ENCODE measurements around the gene HOATZ.

Gene HOATZ

DNA sequence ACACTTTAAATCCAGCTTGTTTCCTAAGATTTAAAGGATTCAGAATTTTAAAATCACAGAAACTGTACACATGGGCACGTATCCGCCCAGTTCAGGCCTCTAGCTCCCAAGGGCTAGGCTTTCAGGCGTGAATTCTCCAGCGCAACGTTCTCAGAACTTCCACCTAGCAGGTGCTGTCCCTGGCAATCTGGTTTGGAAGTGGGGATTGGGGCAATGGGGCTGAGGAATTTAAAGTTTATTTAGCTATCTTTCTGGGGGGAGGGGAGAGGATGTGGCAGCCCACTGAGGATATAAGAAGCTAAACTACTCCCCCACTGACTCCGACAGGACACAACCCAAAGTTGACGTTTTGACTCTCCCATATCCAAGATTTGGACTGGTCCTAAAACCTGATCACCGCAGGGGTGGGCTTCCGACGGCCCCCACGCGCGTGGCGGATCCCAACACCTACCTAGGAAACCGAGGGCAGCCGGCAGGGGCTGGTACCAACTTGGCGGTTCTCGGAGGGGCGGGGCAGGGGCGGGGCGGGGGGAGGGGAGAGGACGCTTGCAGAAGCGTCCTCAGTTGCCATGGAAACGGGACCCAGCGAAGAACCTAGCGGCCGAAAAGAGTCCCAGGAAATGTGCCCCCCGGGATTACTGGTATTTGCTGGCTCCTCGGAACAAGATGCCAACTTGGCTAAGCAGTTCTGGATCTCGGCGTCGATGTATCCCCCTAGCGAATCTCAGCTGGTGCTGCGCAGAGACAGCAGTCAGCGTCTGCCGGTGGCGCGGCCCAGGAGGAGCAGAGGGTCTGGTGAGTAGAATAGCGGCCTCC is at the start of gene HOATZ:
Gene HOATZ (plus strand): TSS at position 563 of the 816 bp plus-strand sequence. CDS start 7 bp downstream, at position 570.
- TF ChIP-seq, protein P1, sequence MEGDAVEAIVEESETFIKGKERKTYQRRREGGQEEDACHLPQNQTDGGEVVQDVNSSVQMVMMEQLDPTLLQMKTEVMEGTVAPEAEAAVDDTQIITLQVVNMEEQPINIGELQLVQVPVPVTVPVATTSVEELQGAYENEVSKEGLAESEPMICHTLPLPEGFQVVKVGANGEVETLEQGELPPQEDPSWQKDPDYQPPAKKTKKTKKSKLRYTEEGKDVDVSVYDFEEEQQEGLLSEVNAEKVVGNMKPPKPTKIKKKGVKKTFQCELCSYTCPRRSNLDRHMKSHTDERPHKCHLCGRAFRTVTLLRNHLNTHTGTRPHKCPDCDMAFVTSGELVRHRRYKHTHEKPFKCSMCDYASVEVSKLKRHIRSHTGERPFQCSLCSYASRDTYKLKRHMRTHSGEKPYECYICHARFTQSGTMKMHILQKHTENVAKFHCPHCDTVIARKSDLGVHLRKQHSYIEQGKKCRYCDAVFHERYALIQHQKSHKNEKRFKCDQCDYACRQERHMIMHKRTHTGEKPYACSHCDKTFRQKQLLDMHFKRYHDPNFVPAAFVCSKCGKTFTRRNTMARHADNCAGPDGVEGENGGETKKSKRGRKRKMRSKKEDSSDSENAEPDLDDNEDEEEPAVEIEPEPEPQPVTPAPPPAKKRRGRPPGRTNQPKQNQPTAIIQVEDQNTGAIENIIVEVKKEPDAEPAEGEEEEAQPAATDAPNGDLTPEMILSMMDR (conservative IDR thresholded peaks at IDR 0.05; ENCODE audit: low read length) = peak; percentile 26
- no peak for DNase-seq (ENCODE audit: low read depth)
- peak within 1 kb of the TSS; percentile 28 for H3K4me3 ChIP-seq (ENCODE audit: low read length)

DNA sequence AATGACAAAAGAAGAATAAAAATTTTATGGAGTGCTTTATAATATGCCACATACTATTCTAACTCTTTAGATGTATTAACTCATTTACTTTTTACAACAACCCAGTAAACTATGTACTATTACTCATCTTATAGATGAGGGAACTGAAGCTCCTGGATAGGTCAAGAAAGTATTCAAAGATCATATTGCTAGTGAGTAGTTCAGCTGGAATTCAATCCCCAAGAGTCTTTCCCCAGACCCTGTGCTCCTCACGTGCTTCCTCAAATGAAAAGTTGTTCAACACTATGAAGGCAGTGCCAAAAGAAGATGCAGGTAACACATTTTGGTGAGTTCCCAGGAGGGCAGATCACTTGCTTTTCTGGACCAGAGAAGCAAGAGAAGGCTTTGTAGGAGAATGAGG is 49.2 kb upstream of the HOATZ start:
- TF ChIP-seq, protein P1 (conservative IDR thresholded peaks at IDR 0.05; ENCODE audit: low read length) = no peak
- DNase-seq (ENCODE audit: low read depth) = peak; percentile 67

DNA sequence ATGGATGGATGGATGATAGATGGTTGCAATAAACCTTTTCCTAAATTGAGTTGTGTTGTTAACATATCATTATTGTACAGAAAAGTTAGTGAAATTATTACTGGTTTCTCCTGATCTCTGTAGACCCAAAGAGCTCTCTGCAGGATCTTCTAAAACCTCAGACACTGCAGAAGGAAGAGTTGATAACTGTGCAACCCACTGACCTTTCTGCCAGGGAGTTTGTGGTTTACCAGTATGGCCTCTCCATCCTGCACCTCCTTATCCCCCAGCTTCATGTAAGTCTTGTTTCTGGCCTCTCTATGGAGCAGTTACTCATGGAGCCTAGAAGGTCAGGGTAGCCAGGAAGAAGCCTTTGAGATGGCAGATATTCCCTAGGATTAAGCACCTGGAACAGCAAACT is 48.0 kb upstream of the HOATZ start:
- H3K4me3 ChIP-seq (ENCODE audit: low read length) = no peak overlapping the region
- TF ChIP-seq, protein P1 (conservative IDR thresholded peaks at IDR 0.05; ENCODE audit: low read length) = no peak
- no peak for DNase-seq (ENCODE audit: low read depth)

More for the DNA sequence above, 49.2 kb upstream of the HOATZ start:
- no peak overlapping the region for H3K4me3 ChIP-seq (ENCODE audit: low read length)

DNA sequence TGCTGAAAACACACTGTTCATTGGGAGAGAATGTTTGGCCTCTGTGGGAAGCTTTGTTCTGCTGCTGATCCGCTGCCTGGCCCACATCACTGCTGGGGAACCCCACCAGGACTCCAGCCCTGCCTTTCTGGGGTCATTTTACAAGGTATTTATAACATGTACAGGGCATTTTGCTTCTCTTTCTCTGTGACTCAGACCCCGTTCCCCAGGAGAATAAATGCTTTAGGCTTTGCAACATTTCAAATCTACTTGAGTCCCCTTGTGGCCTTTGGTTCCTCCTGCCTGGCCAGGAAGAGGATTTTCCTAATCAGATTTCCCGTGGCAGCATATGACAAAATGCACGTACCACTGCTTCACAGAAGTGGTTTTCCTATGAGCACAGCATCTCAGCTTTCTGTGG is 45.4 kb upstream of the HOATZ start:
- peak; percentile 21 for DNase-seq (ENCODE audit: low read depth)
- TF ChIP-seq, protein P1 (conservative IDR thresholded peaks at IDR 0.05; ENCODE audit: low read length) = no peak
- no peak overlapping the region for H3K4me3 ChIP-seq (ENCODE audit: low read length)

DNA sequence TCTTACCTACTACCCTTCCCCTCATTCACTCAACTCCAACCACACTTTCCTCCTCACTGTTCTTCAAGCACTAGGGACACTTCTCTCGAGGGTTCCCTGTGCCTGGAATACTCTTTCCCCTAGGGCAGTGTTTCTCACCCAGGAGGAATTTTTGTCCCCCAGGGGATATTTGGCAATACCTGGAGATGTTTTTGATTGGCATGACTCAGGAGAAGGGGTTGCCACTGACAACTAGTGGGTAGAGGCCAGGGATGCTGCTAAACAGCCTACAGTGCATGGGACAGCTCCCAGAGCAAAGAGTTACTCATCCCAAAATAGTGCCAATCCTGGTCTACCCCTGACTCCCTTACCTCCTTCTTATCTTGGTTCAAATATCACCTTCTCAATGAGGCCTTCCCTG is 42.4 kb upstream of the HOATZ start:
- TF ChIP-seq, protein P1 (conservative IDR thresholded peaks at IDR 0.05; ENCODE audit: low read length) = no peak
- no peak overlapping the region for H3K4me3 ChIP-seq (ENCODE audit: low read length)
- no peak for DNase-seq (ENCODE audit: low read depth)

DNA sequence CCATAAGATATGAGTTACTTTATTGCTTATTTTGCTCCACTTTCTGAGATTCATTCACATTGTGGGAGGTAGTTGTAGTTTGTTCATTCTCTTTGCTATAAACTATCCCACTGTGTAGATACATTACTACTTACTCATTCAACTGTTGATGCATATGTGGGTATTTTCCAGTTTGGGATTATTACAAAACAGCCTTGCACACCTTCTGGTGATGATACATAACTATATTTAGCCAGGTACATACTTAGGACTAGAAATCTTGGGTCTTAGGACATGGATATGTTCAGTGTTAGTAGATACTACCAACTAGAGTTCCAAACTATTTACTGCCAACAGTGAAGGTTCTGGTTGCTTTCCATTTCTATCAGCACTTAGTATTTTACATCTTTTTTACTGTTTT is 40.1 kb upstream of the HOATZ start:
- DNase-seq (ENCODE audit: low read depth) = no peak
- H3K4me3 ChIP-seq (ENCODE audit: low read length) = no peak overlapping the region
- TF ChIP-seq, protein P1 (conservative IDR thresholded peaks at IDR 0.05; ENCODE audit: low read length) = no peak

DNA sequence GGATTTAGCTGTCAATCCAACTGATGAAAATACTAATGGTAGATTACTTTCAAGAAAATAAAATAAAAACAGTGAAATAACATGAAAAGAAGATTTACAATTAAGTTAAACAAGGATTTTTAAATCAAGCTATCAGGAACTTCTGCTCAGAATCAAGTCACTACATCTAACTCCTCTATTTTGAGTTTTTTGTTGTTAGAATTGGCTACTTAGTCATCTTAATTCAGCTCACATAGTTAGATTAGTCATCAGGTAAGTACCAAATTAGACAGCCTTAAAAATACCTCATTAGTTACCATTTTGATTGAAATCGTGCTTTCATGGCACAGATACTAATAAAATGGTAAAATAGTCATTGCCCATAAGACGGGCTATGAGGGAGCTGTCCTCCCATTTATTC is 38.2 kb upstream of the HOATZ start:
- no peak overlapping the region for H3K4me3 ChIP-seq (ENCODE audit: low read length)
- peak; percentile 27 for DNase-seq (ENCODE audit: low read depth)
- TF ChIP-seq, protein P1 (conservative IDR thresholded peaks at IDR 0.05; ENCODE audit: low read length) = no peak

All from AG10803 (cell line).